Fibroblast of lung (primary cell): Measurements from ENCODE around the gene UGDH. TPM values are rescaled to one million over a fixed set of nuclear protein-coding genes. Genes with fewer than 3 reads are reported as not detected.
A peak's percentile ranks its signal among the peaks of the same experiment; 100 is the strongest.
"Not testable (repeated sequence)": the region's sequence is repeated elsewhere in the genome, so short reads cannot be mapped to it uniquely, and the experiment has no call there.

ENCODE experiments used
- DNase-seq, 2 donors: peaks; one replicate each; pipeline versions ENCODE4 v3.0.0 to v3.0.0-alpha.2; 2010; ENCODE audit warnings: low read depth in 2 of 2
- H2AFZ ChIP-seq: 2 replicates; pipeline ENCODE4 v1.5.1; 2012; ENCODE audit warnings: low read length, control low read depth, inconsistent platforms
- H3K27ac ChIP-seq: 2 replicates; pipeline ENCODE4 v1.5.1; 2011; ENCODE audit warnings: low read length, control low read depth; ENCODE audit not compliant: insufficient read depth
- H3K27me3 ChIP-seq: 2 replicates; pipeline ENCODE4 v1.5.1; 2011; ENCODE audit warnings: mild to moderate bottlenecking, low read length; ENCODE audit not compliant: control insufficient read depth, insufficient read depth
- H3K36me3 ChIP-seq: 2 replicates; pipeline ENCODE4 v1.5.1; 2011; ENCODE audit warnings: low read length; ENCODE audit not compliant: control insufficient read depth, insufficient read depth
- H3K4me1 ChIP-seq: 2 replicates; pipeline ENCODE4 v1.5.1; 2011; ENCODE audit warnings: low read length; ENCODE audit not compliant: control insufficient read depth, insufficient read depth; ENCODE audit errors: extremely low read depth
- H3K4me2 ChIP-seq: 2 replicates; pipeline ENCODE4 v1.5.1; 2011; ENCODE audit warnings: low read length, control low read depth; ENCODE audit not compliant: insufficient read depth; ENCODE audit errors: extremely low read depth
- H3K4me3 ChIP-seq, 4 experiments: fragments of 200-600 bp in 1 of 4; sonication (generic) in 1 of 4; replicated peaks in 1 of 4; 2 replicates each; pipeline ENCODE4 v1.5.1; 2011 to 2016; ENCODE audit warnings: low read length in 4 of 4, low read depth in 3 of 4, mild to moderate bottlenecking in 3 of 4, control low read depth in 2 of 4, inconsistent platforms in 1 of 4, mixed read lengths in 1 of 4; ENCODE audit not compliant: insufficient read depth in 1 of 4; ENCODE audit errors: control extremely low read depth in 1 of 4
- H3K79me2 ChIP-seq: 2 replicates; pipeline ENCODE4 v1.5.1; 2012; ENCODE audit warnings: mild to moderate bottlenecking, low read length, inconsistent platforms; ENCODE audit not compliant: control insufficient read depth, insufficient read depth
- H3K9ac ChIP-seq: 2 replicates; pipeline ENCODE4 v1.5.1; 2011; ENCODE audit warnings: mild to moderate bottlenecking, low read length, control low read depth; ENCODE audit not compliant: insufficient read depth
- H3K9me3 ChIP-seq: 2 replicates; pipeline ENCODE4 v1.5.1; 2012; ENCODE audit warnings: low read depth, low read length; ENCODE audit not compliant: control insufficient read depth, insufficient read depth
- H4K20me1 ChIP-seq: 2 replicates; pipeline ENCODE4 v1.5.1; 2011; ENCODE audit warnings: low read length; ENCODE audit not compliant: control insufficient read depth, insufficient read depth; ENCODE audit errors: extremely low read depth
- EZH2 ChIP-seq: IDR thresholded peaks from 2 replicates; pipeline ENCODE4 v1.5.1; 2012; ENCODE audit warnings: low read length, control low read depth, mild to moderate bottlenecking; ENCODE audit errors: missing control alignments
- polyA plus RNA-seq, 2 donors: library from polyadenylated mRNA; depleted of rRNA in 1 of 2; stranded (reverse) in 1 of 2; unstranded in 1 of 2; fragments of >200 nt; gene quantifications; 2 replicates each; pipeline ENCODE4 v1.2.1, GENCODE V29; 2011 to 2012; ENCODE audit warnings: missing spikeins in 1 of 2
- total RNA-seq: library from RNA; depleted of rRNA; stranded (reverse); fragments of >200 nt; gene quantifications from 2 replicates; pipeline ENCODE4 v1.2.1, GENCODE V29; 2014
- TF ChIP-seq, protein P1 (sequence below), 2 donors: IDR thresholded peaks in 1 of 2; conservative IDR thresholded peaks in 1 of 2; 1 replicate in 1 of 2; 2 replicates in 1 of 2; pipeline ENCODE4 v1.5.1; 2011 to 2012; ENCODE audit warnings: low read length in 2 of 2, control low read depth in 1 of 2, inconsistent platforms in 1 of 2, low read depth in 1 of 2, mild to moderate bottlenecking in 1 of 2

UGDH gene
- total and polyA plus RNA-seq, 2 donors (not counting 1 experiment from before 2014, with no cell fraction given) = 85.9 to 182 TPM

DNA sequence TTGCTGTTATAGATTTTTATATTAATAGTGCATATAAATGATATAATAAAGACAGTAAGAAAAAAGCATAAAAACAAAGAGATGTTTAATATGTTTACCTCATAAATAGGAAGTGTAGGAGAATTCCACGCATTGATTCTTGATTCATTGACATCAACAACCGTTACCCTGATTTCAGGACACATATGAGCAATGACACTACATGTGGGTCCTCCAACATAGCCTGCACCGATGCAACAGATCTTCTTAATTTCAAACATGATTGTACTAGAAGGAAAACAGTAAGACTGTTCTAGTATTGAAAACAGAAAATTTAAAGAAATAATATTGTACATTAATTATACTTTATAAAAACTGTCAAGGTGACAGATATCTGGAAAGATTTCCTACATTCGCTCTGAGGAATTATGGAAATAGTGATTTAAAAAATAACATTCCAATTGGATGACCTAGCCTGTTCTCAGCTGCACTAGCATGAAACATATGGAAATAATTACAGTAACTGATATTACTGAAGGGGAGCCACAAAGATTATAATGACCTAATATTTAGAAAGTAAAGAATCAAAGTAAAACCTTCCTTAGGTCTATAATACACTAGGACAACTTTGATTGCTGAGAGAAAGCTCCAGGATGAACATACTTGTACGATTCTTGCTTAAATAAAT is 5.9 kb downstream of the UGDH start:
- peak overlapping the region; percentile 1 to 39 (median 34) for H3K4me3 ChIP-seq
- H3K27me3 ChIP-seq = no peaks in the 10 kb centered on the region
- no peak for TF ChIP-seq EZH2
- TF ChIP-seq, protein P1, sequence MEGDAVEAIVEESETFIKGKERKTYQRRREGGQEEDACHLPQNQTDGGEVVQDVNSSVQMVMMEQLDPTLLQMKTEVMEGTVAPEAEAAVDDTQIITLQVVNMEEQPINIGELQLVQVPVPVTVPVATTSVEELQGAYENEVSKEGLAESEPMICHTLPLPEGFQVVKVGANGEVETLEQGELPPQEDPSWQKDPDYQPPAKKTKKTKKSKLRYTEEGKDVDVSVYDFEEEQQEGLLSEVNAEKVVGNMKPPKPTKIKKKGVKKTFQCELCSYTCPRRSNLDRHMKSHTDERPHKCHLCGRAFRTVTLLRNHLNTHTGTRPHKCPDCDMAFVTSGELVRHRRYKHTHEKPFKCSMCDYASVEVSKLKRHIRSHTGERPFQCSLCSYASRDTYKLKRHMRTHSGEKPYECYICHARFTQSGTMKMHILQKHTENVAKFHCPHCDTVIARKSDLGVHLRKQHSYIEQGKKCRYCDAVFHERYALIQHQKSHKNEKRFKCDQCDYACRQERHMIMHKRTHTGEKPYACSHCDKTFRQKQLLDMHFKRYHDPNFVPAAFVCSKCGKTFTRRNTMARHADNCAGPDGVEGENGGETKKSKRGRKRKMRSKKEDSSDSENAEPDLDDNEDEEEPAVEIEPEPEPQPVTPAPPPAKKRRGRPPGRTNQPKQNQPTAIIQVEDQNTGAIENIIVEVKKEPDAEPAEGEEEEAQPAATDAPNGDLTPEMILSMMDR (conservative IDR thresholded peaks at IDR 0.05 in 1 of 2, IDR thresholded peaks at IDR 0.05 in 1 of 2; ENCODE audit: low read depth in 1 of 2, low read length in 2 of 2) = no peak
- H3K4me2 ChIP-seq = peak overlapping the region; percentile 86
- no peaks in the 10 kb centered on the region for H4K20me1 ChIP-seq
- H3K4me1 ChIP-seq = peaks cover 9% of the 10 kb centered on the region
- no peak overlapping the region for H3K9ac ChIP-seq
- peak overlapping the region; percentile 70 for H3K27ac ChIP-seq
- H3K36me3 ChIP-seq = peaks cover 7% of the 10 kb centered on the region
- no peak overlapping the region for H2AFZ ChIP-seq
- H3K9me3 ChIP-seq = no peaks in the 10 kb centered on the region
- peaks cover 90% of the 10 kb centered on the region for H3K79me2 ChIP-seq
- peak; percentile 73 to 79 for DNase-seq

DNA sequence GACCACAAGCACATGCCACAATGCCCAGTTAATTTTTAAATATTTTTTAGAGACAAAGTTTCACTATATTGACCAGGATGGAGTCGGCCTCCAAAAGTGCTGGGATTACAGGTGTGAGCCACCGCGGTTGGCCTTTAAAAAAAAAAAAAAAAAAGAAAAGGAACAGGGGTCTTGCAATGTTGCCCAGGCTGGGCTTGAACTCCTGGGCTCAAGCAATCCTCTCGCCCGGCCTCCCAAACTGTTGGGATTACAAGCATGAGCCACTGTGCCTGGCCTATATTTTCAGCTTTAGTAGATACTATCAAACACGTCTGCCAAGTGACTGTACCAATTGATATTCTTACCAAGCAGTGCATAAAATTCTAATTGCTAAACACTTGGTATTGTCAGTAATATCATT is 8.8 kb downstream of the UGDH start:
- Histone ChIP-seq H3K4me1 (peaks cover 7% of the 10 kb centered on the region), H3K27me3 (no peaks in the 10 kb centered on the region), H3K9me3 (no peaks in the 10 kb centered on the region), H2AFZ (no peak overlapping the region), H3K36me3 (peaks cover 7% of the 10 kb centered on the region), H3K79me2 (peaks cover 82% of the 10 kb centered on the region), H3K4me2 (no peak overlapping the region), H3K27ac (no peak overlapping the region), H3K9ac (no peak overlapping the region), H4K20me1 (no peaks in the 10 kb centered on the region), H3K4me3 (no peak overlapping the region)
- TF ChIP-seq, protein P1 (conservative IDR thresholded peaks at IDR 0.05 in 1 of 2, IDR thresholded peaks at IDR 0.05 in 1 of 2; ENCODE audit: low read depth in 1 of 2, low read length in 2 of 2) = no peak
- no peak for TF ChIP-seq EZH2
- no peak for DNase-seq

- Histone ChIP-seq H3K4me2 (no peak overlapping the region), H3K79me2 (peaks cover 69% of the 10 kb centered on the region), H4K20me1 (no peaks in the 10 kb centered on the region), H3K36me3 (peaks cover 13% of the 10 kb centered on the region), H3K9me3 (no peaks in the 10 kb centered on the region), H3K27ac (no peak overlapping the region), H2AFZ (no peak overlapping the region), H3K4me1 (peaks cover 4% of the 10 kb centered on the region), H3K27me3 (no peaks in the 10 kb centered on the region), H3K4me3 (no peak overlapping the region), H3K9ac (no peak overlapping the region)
- no peak for DNase-seq
- TF ChIP-seq EZH2 = no peak
- TF ChIP-seq, protein P1 (conservative IDR thresholded peaks at IDR 0.05 in 1 of 2, IDR thresholded peaks at IDR 0.05 in 1 of 2; ENCODE audit: low read depth in 1 of 2, low read length in 2 of 2) = no peak
Observed at GRCh38 chr4:39516407-39516966, 10.8 kb downstream of the UGDH start.

DNA sequence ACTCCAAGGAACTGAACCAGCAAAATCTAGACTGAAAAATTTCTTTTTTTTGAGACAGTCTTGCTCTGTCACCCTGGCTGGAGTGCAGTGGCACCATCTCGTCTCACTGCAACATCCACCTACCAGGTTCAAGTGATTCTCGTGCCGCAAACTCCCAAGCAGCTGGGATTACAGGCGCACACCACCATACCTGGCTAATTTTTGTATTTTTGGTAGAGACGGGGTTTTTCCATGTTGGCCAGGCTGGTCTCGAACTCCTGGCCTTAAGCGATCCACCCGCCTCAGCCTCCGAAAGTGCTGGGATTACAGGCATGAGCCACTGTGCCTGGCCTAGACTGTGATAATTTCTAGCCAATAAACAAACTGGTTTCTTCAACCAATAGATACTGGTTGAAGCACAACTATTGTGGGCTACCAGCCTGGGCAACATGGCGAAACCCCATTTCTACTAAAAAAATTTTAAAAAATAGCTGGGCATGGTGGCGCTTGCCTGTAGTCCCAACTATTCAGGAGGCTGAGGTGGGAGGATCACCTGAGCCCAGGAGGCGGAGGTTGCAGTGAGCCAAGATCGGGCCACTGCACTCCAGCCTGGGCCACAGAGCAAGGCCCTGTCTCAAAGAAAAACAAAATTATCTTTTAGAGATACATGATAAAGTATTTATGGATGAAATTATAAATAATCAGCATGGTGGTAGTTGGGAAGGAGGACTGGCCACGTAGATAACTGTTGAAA is 11.4 kb downstream of the UGDH start:
- H3K79me2 ChIP-seq = peaks cover 62% of the 10 kb centered on the region
- peaks cover 13% of the 10 kb centered on the region for H3K36me3 ChIP-seq
- H3K27ac ChIP-seq = peak overlapping the region; percentile 47

More for the DNA sequence above, 11.4 kb downstream of the UGDH start:
- not testable (repeated sequence) for DNase-seq, H3K4me1 ChIP-seq, H3K9ac ChIP-seq, H3K4me2 ChIP-seq, H2AFZ ChIP-seq, H3K9me3 ChIP-seq, H3K4me3 ChIP-seq, H3K27me3 ChIP-seq, H4K20me1 ChIP-seq
